BE2C (cell line): ENCODE data around the gene CHRNA7.

Experiments used
- DNase-seq: peaks from one replicate; pipeline ENCODE4 v3.0.0-alpha.2; 2020
- H3K27me3 ChIP-seq: fragments of 250-450 bp; sonication (Bioruptor Pico); 2 replicates; pipeline ENCODE4 v1.5.1; 2020; ENCODE audit warnings: mild to moderate bottlenecking
- H3K36me3 ChIP-seq: fragments of 250-450 bp; sonication (Bioruptor Pico); 2 replicates; pipeline ENCODE4 v1.5.1; 2020; ENCODE audit warnings: mild to moderate bottlenecking
- H3K4me1 ChIP-seq: fragments of 250-450 bp; sonication (Bioruptor Pico); 2 replicates; pipeline ENCODE4 v1.5.1; 2020
- H3K4me3 ChIP-seq: 2 replicates; pipeline ENCODE4 v1.5.1; 2011; ENCODE audit warnings: low read depth, low read length
- H3K9me3 ChIP-seq: fragments of 250-450 bp; sonication (Bioruptor Pico); 2 replicates; pipeline ENCODE4 v1.5.1; 2020
- TF ChIP-seq, protein P1 (sequence below): IDR thresholded peaks from 2 replicates; pipeline ENCODE4 v1.5.1; 2012; ENCODE audit warnings: mild to moderate bottlenecking, low read depth, low read length

CHRNA7 gene

DNA sequence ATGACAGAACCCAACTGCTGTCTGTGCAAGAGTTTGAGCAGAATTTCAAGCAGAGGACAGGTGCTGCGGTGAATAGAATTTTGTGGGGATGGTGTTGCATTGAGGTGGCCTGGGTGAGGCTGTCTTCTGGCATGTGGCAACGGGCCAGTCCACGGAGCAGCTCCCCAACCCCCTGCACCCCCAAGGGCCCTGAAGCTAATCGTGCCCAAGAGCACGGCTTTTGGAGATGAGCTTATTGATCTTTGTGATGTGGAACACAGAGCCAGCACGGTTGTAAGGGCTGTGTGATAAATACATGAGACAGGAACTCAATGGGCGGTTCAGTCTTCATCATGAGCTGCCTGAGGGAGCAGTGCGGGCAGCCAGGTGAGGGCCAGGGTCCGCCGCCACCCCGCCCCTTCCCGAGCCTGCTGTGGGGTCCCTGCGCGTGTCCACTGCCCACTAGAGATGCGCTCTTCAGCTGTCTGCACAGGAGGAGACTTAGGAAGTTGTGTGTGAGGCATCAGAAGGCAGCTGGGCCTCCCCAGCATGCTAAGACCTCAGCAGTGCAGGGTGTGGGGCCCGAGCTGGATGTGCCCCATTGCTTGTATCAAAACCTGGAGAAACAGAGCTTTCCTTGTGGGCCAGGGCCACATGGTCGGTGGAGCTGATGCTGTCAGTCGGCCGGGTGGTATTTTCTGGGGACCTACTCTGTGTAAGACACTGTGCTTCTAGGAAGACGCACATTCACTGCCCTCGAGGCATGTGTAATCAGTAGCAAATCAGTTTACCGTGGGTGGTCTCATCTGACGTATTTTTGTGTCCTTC, 90.5 kb downstream of the CHRNA7 start:
- H3K4me1 ChIP-seq: peaks cover 36% of the 10 kb centered on the region
- no peak for DNase-seq
- no peaks in the 10 kb centered on the region for H3K9me3 ChIP-seq
- no peaks in the 10 kb centered on the region for H3K27me3 ChIP-seq
- TF ChIP-seq, protein P1, sequence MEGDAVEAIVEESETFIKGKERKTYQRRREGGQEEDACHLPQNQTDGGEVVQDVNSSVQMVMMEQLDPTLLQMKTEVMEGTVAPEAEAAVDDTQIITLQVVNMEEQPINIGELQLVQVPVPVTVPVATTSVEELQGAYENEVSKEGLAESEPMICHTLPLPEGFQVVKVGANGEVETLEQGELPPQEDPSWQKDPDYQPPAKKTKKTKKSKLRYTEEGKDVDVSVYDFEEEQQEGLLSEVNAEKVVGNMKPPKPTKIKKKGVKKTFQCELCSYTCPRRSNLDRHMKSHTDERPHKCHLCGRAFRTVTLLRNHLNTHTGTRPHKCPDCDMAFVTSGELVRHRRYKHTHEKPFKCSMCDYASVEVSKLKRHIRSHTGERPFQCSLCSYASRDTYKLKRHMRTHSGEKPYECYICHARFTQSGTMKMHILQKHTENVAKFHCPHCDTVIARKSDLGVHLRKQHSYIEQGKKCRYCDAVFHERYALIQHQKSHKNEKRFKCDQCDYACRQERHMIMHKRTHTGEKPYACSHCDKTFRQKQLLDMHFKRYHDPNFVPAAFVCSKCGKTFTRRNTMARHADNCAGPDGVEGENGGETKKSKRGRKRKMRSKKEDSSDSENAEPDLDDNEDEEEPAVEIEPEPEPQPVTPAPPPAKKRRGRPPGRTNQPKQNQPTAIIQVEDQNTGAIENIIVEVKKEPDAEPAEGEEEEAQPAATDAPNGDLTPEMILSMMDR: no peak
- H3K4me3 ChIP-seq: no peak overlapping the region
- H3K36me3 ChIP-seq: no peaks in the 10 kb centered on the region

DNA sequence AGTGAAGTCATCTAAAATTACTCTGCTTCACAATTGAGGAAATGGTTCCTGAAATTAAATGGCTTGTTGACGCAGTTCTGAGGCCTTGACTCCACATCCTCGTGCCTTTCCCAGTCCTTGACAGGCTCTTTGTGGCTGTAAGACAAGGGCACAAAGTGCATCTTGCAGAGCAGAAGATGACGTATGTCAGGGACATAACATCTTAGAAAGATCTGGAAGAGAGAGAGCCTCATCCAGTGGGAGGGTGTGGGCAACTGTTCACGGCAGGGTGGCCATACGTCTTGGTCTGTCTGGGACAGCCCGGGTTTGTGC, 91.0 kb downstream of the CHRNA7 start:
- Histone ChIP-seq H3K27me3 (no peaks in the 10 kb centered on the region), H3K36me3 (no peaks in the 10 kb centered on the region), H3K9me3 (no peaks in the 10 kb centered on the region), H3K4me3 (no peak overlapping the region), H3K4me1 (peaks cover 36% of the 10 kb centered on the region)
- TF ChIP-seq, protein P1: no peak
- no peak for DNase-seq

DNA sequence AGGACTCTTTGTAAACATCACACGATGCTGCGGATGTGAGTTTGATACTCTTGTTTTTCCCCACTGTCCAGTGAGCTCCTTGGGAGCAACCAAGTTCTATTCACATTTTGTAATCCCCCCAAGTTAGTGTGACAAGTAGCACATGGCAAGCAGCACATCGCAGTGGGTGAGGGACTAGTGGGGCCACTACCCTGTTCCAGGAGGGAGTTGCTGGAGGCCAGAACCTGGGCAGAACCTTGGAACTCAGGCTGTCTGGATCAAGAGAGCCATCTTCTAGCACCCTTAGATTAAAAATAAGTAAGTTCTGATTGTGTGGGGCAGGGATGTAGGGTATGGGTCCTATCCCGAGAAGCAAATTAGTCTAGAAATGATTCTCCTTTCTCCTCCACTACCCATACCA, 91.7 kb downstream of the CHRNA7 start:
- H3K4me3 ChIP-seq: no peak overlapping the region
- H3K36me3 ChIP-seq: no peaks in the 10 kb centered on the region
- no peak for DNase-seq
- H3K9me3 ChIP-seq: no peaks in the 10 kb centered on the region
- H3K27me3 ChIP-seq: no peaks in the 10 kb centered on the region
- TF ChIP-seq, protein P1: no peak
- peaks cover 33% of the 10 kb centered on the region for H3K4me1 ChIP-seq

DNA sequence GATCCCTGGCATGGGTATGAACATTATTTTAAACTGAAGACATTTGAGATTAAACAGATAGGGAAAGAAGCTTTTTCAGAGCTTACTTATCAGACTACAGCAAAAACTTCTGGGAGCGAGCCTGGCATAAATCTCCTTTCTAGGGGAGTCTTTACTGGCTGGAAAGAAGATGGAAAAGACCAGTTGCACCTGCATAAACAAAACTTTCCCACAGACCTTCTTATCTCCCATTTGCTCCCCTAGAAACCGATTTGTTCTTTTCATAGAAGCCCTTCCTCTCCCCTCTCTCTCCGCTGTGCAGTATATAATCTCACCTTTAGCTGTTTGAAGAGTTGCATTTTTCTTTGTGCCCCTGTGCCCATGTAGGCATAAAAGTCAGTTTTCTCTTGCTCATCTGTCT, 93.2 kb downstream of the CHRNA7 start:
- Histone ChIP-seq H3K4me1 (peaks cover 22% of the 10 kb centered on the region), H3K36me3 (no peaks in the 10 kb centered on the region), H3K9me3 (no peaks in the 10 kb centered on the region), H3K4me3 (no peak overlapping the region), H3K27me3 (no peaks in the 10 kb centered on the region)
- no peak for DNase-seq
- TF ChIP-seq, protein P1: no peak

DNA sequence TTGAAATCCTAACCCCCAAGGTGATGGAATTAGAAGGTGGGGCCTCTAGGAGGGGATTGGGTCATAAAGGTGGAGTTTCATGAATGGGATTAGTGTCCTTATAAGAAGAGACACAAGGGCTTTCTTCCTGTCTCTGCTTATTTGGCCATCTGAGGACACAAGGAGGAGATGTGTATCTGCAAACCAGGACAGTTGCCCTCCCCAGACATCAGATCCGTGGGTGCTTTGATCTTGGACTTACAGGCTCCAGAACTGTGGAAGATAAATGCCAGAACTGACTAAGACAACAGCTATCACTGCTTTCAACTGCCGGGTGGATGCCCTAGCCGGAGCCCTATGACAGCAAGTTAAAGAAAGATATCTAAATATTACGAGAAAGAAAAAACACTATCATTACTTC, 94.4 kb downstream of the CHRNA7 start:
- TF ChIP-seq, protein P1: no peak

DNA sequence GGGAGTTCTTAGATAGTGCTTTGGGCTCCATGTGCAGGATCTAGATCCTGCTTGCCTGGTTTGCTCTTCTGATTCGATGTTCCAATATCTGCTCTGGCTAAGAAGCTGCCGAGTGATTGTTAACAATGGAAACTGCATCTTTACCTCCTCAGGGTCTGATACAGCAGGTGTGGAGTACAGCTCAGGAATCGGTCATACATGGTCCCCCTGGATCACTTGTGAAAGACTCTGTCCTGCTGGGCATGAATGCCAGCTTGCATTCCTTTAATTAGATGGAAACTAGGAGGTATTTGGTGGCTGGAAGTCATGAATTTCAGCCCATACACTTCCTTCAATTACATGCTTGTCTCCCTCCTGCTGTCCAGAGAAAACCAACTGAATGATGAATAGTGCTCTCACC, 95.3 kb downstream of the CHRNA7 start:
- no peaks in the 10 kb centered on the region for H3K36me3 ChIP-seq
- H3K9me3 ChIP-seq: no peaks in the 10 kb centered on the region
- peaks cover 10% of the 10 kb centered on the region for H3K4me1 ChIP-seq
- DNase-seq: no peak
- no peak overlapping the region for H3K4me3 ChIP-seq
- no peaks in the 10 kb centered on the region for H3K27me3 ChIP-seq
- TF ChIP-seq, protein P1: no peak

More for the DNA sequence above, 94.4 kb downstream of the CHRNA7 start:
- no peak for DNase-seq
- no peaks in the 10 kb centered on the region for H3K9me3 ChIP-seq
- no peak overlapping the region for H3K4me3 ChIP-seq
- peaks cover 18% of the 10 kb centered on the region for H3K4me1 ChIP-seq
- H3K36me3 ChIP-seq: no peaks in the 10 kb centered on the region
- no peaks in the 10 kb centered on the region for H3K27me3 ChIP-seq
